HCT116 (cell line): ENCODE results near the gene FAM171A1. TPM values are rescaled to one million over a fixed set of nuclear protein-coding genes. Genes with fewer than 3 reads are reported as not detected.

Experiments
- ATAC-seq: fragments of 200-7000 bp; cut with Tn5 transposase; 2 replicates; pipeline ENCODE4 v1.9.1; 2020; ENCODE audit warnings: mild to moderate bottlenecking, moderate library complexity
- BruUV-seq: library from RNA; stranded (reverse); fragments of 400-500 nt; replicated peaks from 2 replicates; lab custom pipeline; 2021; lab: Mats Ljungman, UMichigan
- CTCF ChIA-PET: fragments of 300-600 bp; sonication (Branson Sonifier 250); formaldehyde crosslinking; loops from one replicate; lab custom pipeline; 2021; ENCODE audit warnings: antibody characterized with exemption; lab: Charles Lee
- POLR2A ChIA-PET: fragments of 300-600, 350-600 bp; sonication (Branson Sonifier 250); formaldehyde crosslinking; loops from one replicate; lab custom pipeline; 2021; ENCODE audit warnings: antibody characterized with exemption; lab: Charles Lee
- RAD21 ChIA-PET, 2 experiments: fragments of 300-600 bp; sonication (Branson Sonifier 250); formaldehyde crosslinking; loops; one replicate each; lab custom pipeline; 2023; ENCODE audit warnings: low total read pairs in 2 of 2; ENCODE audit not compliant: uncharacterized antibody in 2 of 2, unreplicated experiment in 2 of 2, low non-redundant PET in 1 of 2; lab: Charles Lee
- DNase-seq: peaks from one replicate; pipeline ENCODE4 v3.0.0-alpha.2; 2010; ENCODE audit warnings: low read depth, low spot score
- H2AFZ ChIP-seq: fragments of 200-600 bp; shearing (Covaris generic), sonication (generic); 2 replicates; pipeline ENCODE4 v1.6.1; 2017; ENCODE audit warnings: low read depth, mixed run types, mixed read lengths, antibody characterized with exemption, low read length; ENCODE audit not compliant: poor library complexity, severe bottlenecking
- H3K27ac ChIP-seq: 2 replicates; pipeline ENCODE4 v1.5.1; 2012; ENCODE audit warnings: low read depth, low read length
- H3K27me3 ChIP-seq: fragments of 200-600 bp; sonication (generic); 2 replicates; pipeline ENCODE4 v1.6.1; 2016; ENCODE audit warnings: mixed run types, low read length, mixed read lengths; ENCODE audit not compliant: insufficient read depth
- H3K36me3 ChIP-seq, 2 experiments: fragments of 200-500 bp in 1 of 2; fragments of 200-600 bp in 1 of 2; sonication (Bioruptor generic) in 1 of 2; sonication (generic) in 1 of 2; 2 replicates each; pipeline versions ENCODE4 v1.5.1 to v1.6.1; 2014 to 2016; ENCODE audit warnings: low read length in 2 of 2, inconsistent platforms in 1 of 2, mixed read lengths in 1 of 2, mixed run types in 1 of 2; ENCODE audit not compliant: insufficient read depth in 2 of 2, control insufficient read depth in 1 of 2
- H3K4me1 ChIP-seq, 2 experiments: fragments of 200-600 bp in 1 of 2; sonication (generic) in 1 of 2; 2 replicates each; pipeline versions ENCODE4 v1.5.1 to v1.6.1; 2012 to 2017; ENCODE audit warnings: low read length in 2 of 2, inconsistent platforms in 1 of 2, mild to moderate bottlenecking in 1 of 2, mixed read lengths in 1 of 2, mixed run types in 1 of 2, moderate library complexity in 1 of 2; ENCODE audit not compliant: insufficient read depth in 2 of 2, control insufficient read depth in 1 of 2
- H3K4me2 ChIP-seq: fragments of 200-600 bp; sonication (generic); 2 replicates; pipeline ENCODE4 v1.6.1; 2017; ENCODE audit warnings: mixed run types, low read length, mixed read lengths
- H3K4me3 ChIP-seq, 2 experiments: fragments of 200-600 bp in 1 of 2; sonication (generic) in 1 of 2; replicated peaks in 1 of 2; 2 replicates each; pipeline ENCODE4 v1.5.1; 2011 to 2016; ENCODE audit warnings: low read length in 2 of 2, control low read depth in 1 of 2, low read depth in 1 of 2, mild to moderate bottlenecking in 1 of 2, mixed read lengths in 1 of 2, mixed run types in 1 of 2
- H3K79me2 ChIP-seq: fragments of 200-600 bp; sonication (generic); 2 replicates; pipeline ENCODE4 v1.6.1; 2017; ENCODE audit warnings: mild to moderate bottlenecking, mixed run types, low read length, moderate library complexity, mixed read lengths; ENCODE audit not compliant: insufficient read depth
- H3K9ac ChIP-seq: fragments of 200-600 bp; sonication (generic); 2 replicates; pipeline ENCODE4 v1.6.1; 2016; ENCODE audit warnings: low read length, mixed read lengths
- H3K9me2 ChIP-seq: fragments of 200-600 bp; sonication (generic), shearing (Covaris generic); 2 replicates; pipeline ENCODE4 v1.6.1; 2017; ENCODE audit warnings: mixed run types, mild to moderate bottlenecking, moderate library complexity; ENCODE audit not compliant: insufficient read depth
- H3K9me3 ChIP-seq, 2 experiments: fragments of 200-500 bp in 1 of 2; fragments of 200-600 bp in 1 of 2; sonication (Bioruptor generic) in 1 of 2; sonication (generic) in 1 of 2; 2 replicates each; pipeline ENCODE4 v1.6.1; 2014 to 2017; ENCODE audit warnings: low read length in 2 of 2, mixed read lengths in 2 of 2, inconsistent platforms in 1 of 2, low read depth in 1 of 2, mild to moderate bottlenecking in 1 of 2, mixed run types in 1 of 2, moderate library complexity in 1 of 2; ENCODE audit not compliant: control insufficient read depth in 1 of 2, insufficient read depth in 1 of 2
- H4K20me1 ChIP-seq: fragments of 200-600 bp; sonication (generic), shearing (Covaris generic); 2 replicates; pipeline ENCODE4 v1.6.1; 2017; ENCODE audit warnings: mixed run types, mild to moderate bottlenecking, moderate library complexity; ENCODE audit not compliant: insufficient read depth
- CBX3 ChIP-seq: IDR thresholded peaks from 2 replicates; pipeline ENCODE4 v1.6.1; 2012; ENCODE audit warnings: low read depth
- CEBPB ChIP-seq: IDR thresholded peaks from 2 replicates; pipeline ENCODE4 v1.6.1; 2012; ENCODE audit warnings: low read depth
- JUND ChIP-seq: IDR thresholded peaks from 2 replicates; pipeline ENCODE4 v1.6.1; 2012
- RAD21 ChIP-seq: IDR thresholded peaks from 2 replicates; pipeline ENCODE4 v1.6.1; 2012; ENCODE audit warnings: low read depth, mild to moderate bottlenecking
- SIN3A ChIP-seq: IDR thresholded peaks from 2 replicates; pipeline ENCODE4 v1.6.1; 2012; ENCODE audit warnings: low read depth
- SP1 ChIP-seq: IDR thresholded peaks from 2 replicates; pipeline ENCODE4 v1.6.1; 2012; ENCODE audit warnings: low read depth
- SRF ChIP-seq: IDR thresholded peaks from 2 replicates; pipeline ENCODE4 v1.6.1; 2012; ENCODE audit warnings: low read depth
- YY1 ChIP-seq: IDR thresholded peaks from 2 replicates; pipeline ENCODE4 v1.6.1; 2011; ENCODE audit warnings: low read length, low read depth, moderate library complexity, mild to moderate bottlenecking; ENCODE audit not compliant: insufficient replicate concordance; ENCODE audit errors: extremely low read depth
- ZNF274 ChIP-seq: fragments of 200-500 bp; sonication (Bioruptor generic); IDR thresholded peaks from 2 replicates; pipeline ENCODE4 v1.6.1; 2014; ENCODE audit warnings: mild to moderate bottlenecking, low read depth, low read length, inconsistent platforms
- intact Hi-C: fragments of 100-400 bp; cut with micrococcal nuclease; formaldehyde crosslinking; loops from 2 replicates; pipeline ENCODE4 v1.10.0; 2022
- total RNA-seq: library from RNA; stranded (reverse); gene quantifications from one replicate; pipeline ENCODE4 v1.2.1, GENCODE V29; 2021; ENCODE audit not compliant: unreplicated experiment
- TF ChIP-seq, protein P1 (sequence below): IDR thresholded peaks from 2 replicates; pipeline ENCODE4 v1.6.1; 2012; ENCODE audit warnings: low read depth
- TF ChIP-seq, protein P2 (sequence below): IDR thresholded peaks from 2 replicates; pipeline ENCODE4 v1.6.1; 2012
- TF ChIP-seq, protein P3 (sequence below), 3 experiments: fragments of 200-600 bp in 1 of 3; sonication (generic) in 1 of 3; IDR thresholded peaks in 2 of 3; conservative IDR thresholded peaks in 1 of 3; 2 replicates each; pipeline ENCODE4 v1.5.1; 2012 to 2017; ENCODE audit warnings: low read depth in 2 of 3, low read length in 2 of 3, antibody characterized with exemption in 1 of 3, borderline replicate concordance in 1 of 3, control low read depth in 1 of 3, mild to moderate bottlenecking in 1 of 3, mixed read lengths in 1 of 3, mixed run types in 1 of 3, moderate library complexity in 1 of 3; ENCODE audit not compliant: insufficient read depth in 1 of 3

Gene FAM171A1
- total RNA-seq, 1 experiment from 2014 or later, result 32.5 TPM

DNA sequence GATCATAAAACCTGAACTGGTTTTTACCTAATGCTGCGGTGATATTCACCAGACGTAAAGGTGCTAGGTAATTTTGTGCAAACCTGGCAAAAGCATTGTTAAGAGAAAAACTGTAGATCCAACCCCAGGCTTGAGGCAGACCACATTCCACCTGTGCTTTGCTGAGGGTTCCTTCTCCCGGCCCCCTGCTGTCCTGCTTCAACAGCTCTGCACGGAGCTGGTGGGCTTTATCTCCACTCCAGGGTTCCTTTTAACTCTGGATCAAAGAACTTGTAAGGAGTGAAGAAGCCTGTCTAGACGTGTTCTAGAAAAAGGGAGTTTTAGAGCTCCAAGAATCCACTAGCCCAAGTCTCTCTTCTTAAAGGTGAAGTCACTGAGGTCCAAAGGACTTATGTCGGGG lies 115.1 kb downstream of the FAM171A1 start:
- intact Hi-C loops, result no loop called here
- no peak overlapping the region for H2AFZ ChIP-seq
- no peak overlapping the region for H3K4me3 ChIP-seq
- H3K36me3 ChIP-seq, result no peaks in the 10 kb centered on the region
- no peak overlapping the region for H3K4me2 ChIP-seq
- no peaks in the 10 kb centered on the region for H3K9me2 ChIP-seq
- ATAC-seq, result no peak
- no peak for TF ChIP-seq YY1
- TF ChIP-seq CEBPB, result no peak
- no peak for TF ChIP-seq SIN3A
- TF ChIP-seq RAD21, result no peak
- no peak for TF ChIP-seq JUND
- TF ChIP-seq, protein P1, sequence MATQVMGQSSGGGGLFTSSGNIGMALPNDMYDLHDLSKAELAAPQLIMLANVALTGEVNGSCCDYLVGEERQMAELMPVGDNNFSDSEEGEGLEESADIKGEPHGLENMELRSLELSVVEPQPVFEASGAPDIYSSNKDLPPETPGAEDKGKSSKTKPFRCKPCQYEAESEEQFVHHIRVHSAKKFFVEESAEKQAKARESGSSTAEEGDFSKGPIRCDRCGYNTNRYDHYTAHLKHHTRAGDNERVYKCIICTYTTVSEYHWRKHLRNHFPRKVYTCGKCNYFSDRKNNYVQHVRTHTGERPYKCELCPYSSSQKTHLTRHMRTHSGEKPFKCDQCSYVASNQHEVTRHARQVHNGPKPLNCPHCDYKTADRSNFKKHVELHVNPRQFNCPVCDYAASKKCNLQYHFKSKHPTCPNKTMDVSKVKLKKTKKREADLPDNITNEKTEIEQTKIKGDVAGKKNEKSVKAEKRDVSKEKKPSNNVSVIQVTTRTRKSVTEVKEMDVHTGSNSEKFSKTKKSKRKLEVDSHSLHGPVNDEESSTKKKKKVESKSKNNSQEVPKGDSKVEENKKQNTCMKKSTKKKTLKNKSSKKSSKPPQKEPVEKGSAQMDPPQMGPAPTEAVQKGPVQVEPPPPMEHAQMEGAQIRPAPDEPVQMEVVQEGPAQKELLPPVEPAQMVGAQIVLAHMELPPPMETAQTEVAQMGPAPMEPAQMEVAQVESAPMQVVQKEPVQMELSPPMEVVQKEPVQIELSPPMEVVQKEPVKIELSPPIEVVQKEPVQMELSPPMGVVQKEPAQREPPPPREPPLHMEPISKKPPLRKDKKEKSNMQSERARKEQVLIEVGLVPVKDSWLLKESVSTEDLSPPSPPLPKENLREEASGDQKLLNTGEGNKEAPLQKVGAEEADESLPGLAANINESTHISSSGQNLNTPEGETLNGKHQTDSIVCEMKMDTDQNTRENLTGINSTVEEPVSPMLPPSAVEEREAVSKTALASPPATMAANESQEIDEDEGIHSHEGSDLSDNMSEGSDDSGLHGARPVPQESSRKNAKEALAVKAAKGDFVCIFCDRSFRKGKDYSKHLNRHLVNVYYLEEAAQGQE, result no peak
- no peak for TF ChIP-seq ZNF274
- TF ChIP-seq, protein P2, sequence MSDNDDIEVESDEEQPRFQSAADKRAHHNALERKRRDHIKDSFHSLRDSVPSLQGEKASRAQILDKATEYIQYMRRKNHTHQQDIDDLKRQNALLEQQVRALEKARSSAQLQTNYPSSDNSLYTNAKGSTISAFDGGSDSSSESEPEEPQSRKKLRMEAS, result no peak
- TF ChIP-seq SRF, result no peak
- TF ChIP-seq SP1, result no peak
- TF ChIP-seq, protein P3, sequence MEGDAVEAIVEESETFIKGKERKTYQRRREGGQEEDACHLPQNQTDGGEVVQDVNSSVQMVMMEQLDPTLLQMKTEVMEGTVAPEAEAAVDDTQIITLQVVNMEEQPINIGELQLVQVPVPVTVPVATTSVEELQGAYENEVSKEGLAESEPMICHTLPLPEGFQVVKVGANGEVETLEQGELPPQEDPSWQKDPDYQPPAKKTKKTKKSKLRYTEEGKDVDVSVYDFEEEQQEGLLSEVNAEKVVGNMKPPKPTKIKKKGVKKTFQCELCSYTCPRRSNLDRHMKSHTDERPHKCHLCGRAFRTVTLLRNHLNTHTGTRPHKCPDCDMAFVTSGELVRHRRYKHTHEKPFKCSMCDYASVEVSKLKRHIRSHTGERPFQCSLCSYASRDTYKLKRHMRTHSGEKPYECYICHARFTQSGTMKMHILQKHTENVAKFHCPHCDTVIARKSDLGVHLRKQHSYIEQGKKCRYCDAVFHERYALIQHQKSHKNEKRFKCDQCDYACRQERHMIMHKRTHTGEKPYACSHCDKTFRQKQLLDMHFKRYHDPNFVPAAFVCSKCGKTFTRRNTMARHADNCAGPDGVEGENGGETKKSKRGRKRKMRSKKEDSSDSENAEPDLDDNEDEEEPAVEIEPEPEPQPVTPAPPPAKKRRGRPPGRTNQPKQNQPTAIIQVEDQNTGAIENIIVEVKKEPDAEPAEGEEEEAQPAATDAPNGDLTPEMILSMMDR (IDR thresholded peaks at IDR 0.05 in 2 of 3, conservative IDR thresholded peaks at IDR 0.05 in 1 of 3; ENCODE audit: borderline replicate concordance in 1 of 3, insufficient read depth in 1 of 3, low read depth in 2 of 3, low read length in 2 of 3), result no peak
- TF ChIP-seq CBX3, result no peak
- TF ChIP-seq, all 23 proteins: peak for 0
- no peak overlapping the region for H3K27ac ChIP-seq
- no peaks in the 10 kb centered on the region for H3K9me3 ChIP-seq
- no peaks in the 10 kb centered on the region for H3K4me1 ChIP-seq
- no peaks in the 10 kb centered on the region for H3K79me2 ChIP-seq
- CTCF ChIA-PET, result no interaction called here
- H4K20me1 ChIP-seq, result no peaks in the 10 kb centered on the region
- no peak for DNase-seq
- no peaks in the 10 kb centered on the region for H3K27me3 ChIP-seq
- RAD21 ChIA-PET, result no interaction called here
- H3K9ac ChIP-seq, result no peak overlapping the region
- no TSS peak for BruUV-seq
- POLR2A ChIA-PET, result no interaction called here
